ENCODE results near the gene SPAG4. TPM values are rescaled to one million over a fixed set of nuclear protein-coding genes. Genes with fewer than 3 reads are reported as not detected.

The SPAG4 gene
- total and polyA plus RNA-seq, 8 donors, result 32.2 to 65.9 (median 38.2) TPM

- intact Hi-C loops (cut with DNase I), result no loop called here
- Histone ChIP-seq H3K4me1 (no peaks in the 10 kb centered on the region), H3K27ac (no peak overlapping the region), H3K9me3 (no peaks in the 10 kb centered on the region), H3K27me3 (no peaks in the 10 kb centered on the region), H3K36me3 (peaks cover 0 to 28% (median 12%) of the 10 kb centered on the region in 3 donors), H3K4me3 (no peak overlapping the region)
- ATAC-seq (no peak), FAIRE-seq (no peak), DNase-seq (peak in 1 of 6 donors; percentile 4)
- WGBS, 2 donors, result 93% methylated on average over 12 of the region's 12 CpGs
- no peak for TF ChIP-seq CTCF (IDR thresholded peaks at IDR 0.05)
Measured at GRCh38 chr20:35629427-35630145, 14.0 kb downstream of the SPAG4 start.

GRCh38 chr20:35630636-35631035, 15.0 kb downstream of the SPAG4 start:
- DNase-seq (peak in 1 of 6 donors; percentile 6), FAIRE-seq (no peak), ATAC-seq (no peak)
- Histone ChIP-seq H3K9me3 (no peaks in the 10 kb centered on the region), H3K27ac (no peak overlapping the region), H3K4me3 (no peak overlapping the region), H3K36me3 (peaks cover 0 to 24% (median 12%) of the 10 kb centered on the region in 3 donors), H3K4me1 (no peaks in the 10 kb centered on the region), H3K27me3 (no peaks in the 10 kb centered on the region)
- intact Hi-C loops (cut with DNase I), result no loop called here
- TF ChIP-seq CTCF (IDR thresholded peaks at IDR 0.05), result no peak
- 96 to 97% methylated on average over 4 of the region's 4 CpGs for WGBS, 2 donors

- intact Hi-C loops (cut with DNase I), result no loop called here
- peaks cover 0 to 19% (median 0%) of the 10 kb centered on the region in 3 donors for H3K36me3 ChIP-seq
- H3K27me3 ChIP-seq, result no peaks in the 10 kb centered on the region
- 96 to 97% methylated on average over 13 of the region's 13 CpGs for WGBS, 2 donors
- H3K9me3 ChIP-seq, result no peaks in the 10 kb centered on the region
- ATAC-seq, result no peak
- TF ChIP-seq CTCF (IDR thresholded peaks at IDR 0.05), result no peak
- no peak for FAIRE-seq
- no peak for DNase-seq
- H3K4me3 ChIP-seq, result no peak overlapping the region
- no peak overlapping the region for H3K27ac ChIP-seq
- no peaks in the 10 kb centered on the region for H3K4me1 ChIP-seq
Measured at GRCh38 chr20:35632539-35633115, 17.0 kb downstream of the SPAG4 start.

GRCh38 chr20:35635652-35636051, 20.0 kb downstream of the SPAG4 start:
- 81 to 82% methylated on average over 4 of the region's 4 CpGs for WGBS, 2 donors
- ATAC-seq, result no peak
- Histone ChIP-seq H3K4me1 (no peaks in the 10 kb centered on the region), H3K9me3 (no peaks in the 10 kb centered on the region), H3K27ac (no peak overlapping the region), H3K27me3 (no peaks in the 10 kb centered on the region), H3K4me3 (no peak overlapping the region), H3K36me3 (peaks cover 0 to 11% (median 0%) of the 10 kb centered on the region in 3 donors)
- no peak for DNase-seq
- intact Hi-C loops (cut with DNase I), result no loop called here
- no peak for TF ChIP-seq CTCF (IDR thresholded peaks at IDR 0.05)
- FAIRE-seq, result no peak

GRCh38 chr20:35636095-35636494, 20.5 kb downstream of the SPAG4 start:
- FAIRE-seq (no peak), DNase-seq (no peak), ATAC-seq (peak in 3 of 4 donors; percentile 23 to 39 (median 38))
- 57 to 66% methylated on average over 2 of the region's 2 CpGs for WGBS, 2 donors
- H3K9me3 ChIP-seq, result no peaks in the 10 kb centered on the region
- no peak overlapping the region for H3K4me3 ChIP-seq
- H3K27me3 ChIP-seq, result no peaks in the 10 kb centered on the region
- no peak for TF ChIP-seq CTCF (IDR thresholded peaks at IDR 0.05)
- H3K36me3 ChIP-seq, result peaks cover 0 to 6% (median 0%) of the 10 kb centered on the region in 3 donors
- H3K4me1 ChIP-seq, result no peaks in the 10 kb centered on the region
- H3K27ac ChIP-seq, result no peak overlapping the region
- intact Hi-C loops (cut with DNase I), result no loop called here
